ENCODE results near the gene CDC14A.

CDC14A gene

GRCh38 chr1:100348549-100349144 lies 3.7 kb upstream of the CDC14A start:
- Histone ChIP-seq H3K79me2 (ENCODE audit: control insufficient read depth, insufficient read depth, low read length, poor library complexity) (peaks cover 11% of the 10 kb centered on the region), H2BK120ac (ENCODE audit: insufficient read depth, low read length, poor library complexity) (no peak overlapping the region), H3K9me3 (ENCODE audit: insufficient read depth, low read depth, low read length) (no peaks in the 10 kb centered on the region), H3K14ac (ENCODE audit: low read length) (no peak overlapping the region), H4K91ac (ENCODE audit: low read depth, low read length) (no peak overlapping the region), H3K27me3 (ENCODE audit: insufficient read depth, low read length) (no peaks in the 10 kb centered on the region), H2BK12ac (ENCODE audit: low read length) (no peak overlapping the region), H3K4me1 (ENCODE audit: control insufficient read depth in 1 of 2, insufficient read depth in 2 of 2, low read length in 2 of 2) (peaks cover 3 to 4% of the 10 kb centered on the region in 2 experiments), H4K12ac (ENCODE audit: low read depth, low read length) (no peak overlapping the region), H3K36me3 (ENCODE audit: control insufficient read depth in 1 of 2, insufficient read depth in 2 of 2, low read length in 2 of 2) (no peaks in the 10 kb centered on the region), H3K4me3 (ENCODE audit: low read depth, low read length) (no peak overlapping the region), H3K79me1 (ENCODE audit: low read length) (peaks cover 23% of the 10 kb centered on the region), H3K27ac (ENCODE audit: low read depth, low read length) (no peak overlapping the region), H3K23ac (ENCODE audit: low read length) (no peak overlapping the region), H4K8ac (ENCODE audit: low read depth, low read length) (no peak overlapping the region), H2BK5ac (ENCODE audit: low read depth, low read length, poor library complexity) (no peak overlapping the region), H2AK5ac (ENCODE audit: low read length) (no peak overlapping the region), H3K18ac (ENCODE audit: low read length) (no peak overlapping the region), H3K9ac (ENCODE audit: low read length) (no peak overlapping the region), H3K4ac (ENCODE audit: low read depth, low read length) (no peak overlapping the region), H2AFZ (ENCODE audit: insufficient read depth, low read length, poor library complexity) (no peak overlapping the region), H3K4me2 (ENCODE audit: low read length) (no peak overlapping the region)
- DNase-seq, result no peak
- no CpG with 5 or more reads among the region's 9 CpGs for WGBS (ENCODE audit: extremely low coverage, insufficient coverage, insufficient read length)

GRCh38 chr1:100349246-100349645 lies 3.1 kb upstream of the CDC14A start:
- H3K79me1 ChIP-seq (ENCODE audit: low read length), result peaks cover 23% of the 10 kb centered on the region
- no peaks in the 10 kb centered on the region for H3K9me3 ChIP-seq (ENCODE audit: insufficient read depth, low read depth, low read length)
- no peak overlapping the region for H4K8ac ChIP-seq (ENCODE audit: low read depth, low read length)
- peaks cover 3 to 4% of the 10 kb centered on the region in 2 experiments for H3K4me1 ChIP-seq (ENCODE audit: control insufficient read depth in 1 of 2, insufficient read depth in 2 of 2, low read length in 2 of 2)
- H2BK5ac ChIP-seq (ENCODE audit: low read depth, low read length, poor library complexity), result no peak overlapping the region
- no peak overlapping the region for H3K4ac ChIP-seq (ENCODE audit: low read depth, low read length)
- no peaks in the 10 kb centered on the region for H3K36me3 ChIP-seq (ENCODE audit: control insufficient read depth in 1 of 2, insufficient read depth in 2 of 2, low read length in 2 of 2)
- no peak overlapping the region for H4K91ac ChIP-seq (ENCODE audit: low read depth, low read length)
- no peak overlapping the region for H2AFZ ChIP-seq (ENCODE audit: insufficient read depth, low read length, poor library complexity)
- H3K79me2 ChIP-seq (ENCODE audit: control insufficient read depth, insufficient read depth, low read length, poor library complexity), result peaks cover 11% of the 10 kb centered on the region
- H3K14ac ChIP-seq (ENCODE audit: low read length), result no peak overlapping the region
- H2BK12ac ChIP-seq (ENCODE audit: low read length), result no peak overlapping the region
- H3K23ac ChIP-seq (ENCODE audit: low read length), result no peak overlapping the region
- no peak overlapping the region for H3K9ac ChIP-seq (ENCODE audit: low read length)
- H3K4me2 ChIP-seq (ENCODE audit: low read length), result no peak overlapping the region
- H4K12ac ChIP-seq (ENCODE audit: low read depth, low read length), result no peak overlapping the region
- no peak overlapping the region for H2BK120ac ChIP-seq (ENCODE audit: insufficient read depth, low read length, poor library complexity)
- WGBS (ENCODE audit: extremely low coverage, insufficient coverage, insufficient read length), result no CpG with 5 or more reads among the region's 4 CpGs
- DNase-seq, result no peak
- H3K4me3 ChIP-seq (ENCODE audit: low read depth, low read length), result no peak overlapping the region
- H3K18ac ChIP-seq (ENCODE audit: low read length), result no peak overlapping the region
- no peaks in the 10 kb centered on the region for H3K27me3 ChIP-seq (ENCODE audit: insufficient read depth, low read length)
- H3K27ac ChIP-seq (ENCODE audit: low read depth, low read length), result no peak overlapping the region
- H2AK5ac ChIP-seq (ENCODE audit: low read length), result no peak overlapping the region

GRCh38 chr1:100350787-100351094 lies 1.6 kb upstream of the CDC14A start:
- H3K27me3 ChIP-seq (ENCODE audit: insufficient read depth, low read length), result no peaks in the 10 kb centered on the region
- H4K8ac ChIP-seq (ENCODE audit: low read depth, low read length), result peak overlapping the region; percentile 55
- H3K23ac ChIP-seq (ENCODE audit: low read length), result no peak overlapping the region
- peak overlapping the region; percentile 85 for H2AFZ ChIP-seq (ENCODE audit: insufficient read depth, low read length, poor library complexity)
- no peak overlapping the region for H3K4me3 ChIP-seq (ENCODE audit: low read depth, low read length)
- peak overlapping the region; percentile 73 for H3K18ac ChIP-seq (ENCODE audit: low read length)
- no peak overlapping the region for H3K9ac ChIP-seq (ENCODE audit: low read length)
- H3K14ac ChIP-seq (ENCODE audit: low read length), result no peak overlapping the region
- H3K79me1 ChIP-seq (ENCODE audit: low read length), result peaks cover 26% of the 10 kb centered on the region
- no peaks in the 10 kb centered on the region for H3K9me3 ChIP-seq (ENCODE audit: insufficient read depth, low read depth, low read length)
- H3K79me2 ChIP-seq (ENCODE audit: control insufficient read depth, insufficient read depth, low read length, poor library complexity), result peaks cover 14% of the 10 kb centered on the region
- peak overlapping the region; percentile 52 for H2BK5ac ChIP-seq (ENCODE audit: low read depth, low read length, poor library complexity)
- H3K4me1 ChIP-seq (ENCODE audit: control insufficient read depth in 1 of 2, insufficient read depth in 2 of 2, low read length in 2 of 2), result peaks cover 5 to 6% of the 10 kb centered on the region in 2 experiments
- H3K4ac ChIP-seq (ENCODE audit: low read depth, low read length), result no peak overlapping the region
- H2BK12ac ChIP-seq (ENCODE audit: low read length), result peak overlapping the region; percentile 35
- no peak overlapping the region for H2AK5ac ChIP-seq (ENCODE audit: low read length)
- no peak for DNase-seq
- peak overlapping the region; percentile 72 for H4K12ac ChIP-seq (ENCODE audit: low read depth, low read length)
- WGBS (ENCODE audit: extremely low coverage, insufficient coverage, insufficient read length), result no CpG with 5 or more reads among the region's 10 CpGs
- peak overlapping the region; percentile 96 for H3K4me2 ChIP-seq (ENCODE audit: low read length)
- no peaks in the 10 kb centered on the region for H3K36me3 ChIP-seq (ENCODE audit: control insufficient read depth in 1 of 2, insufficient read depth in 2 of 2, low read length in 2 of 2)
- H2BK120ac ChIP-seq (ENCODE audit: insufficient read depth, low read length, poor library complexity), result peak overlapping the region; percentile 69
- H3K27ac ChIP-seq (ENCODE audit: low read depth, low read length), result peak overlapping the region; percentile 89
- no peak overlapping the region for H4K91ac ChIP-seq (ENCODE audit: low read depth, low read length)

GRCh38 chr1:100351095-100351887 lies 1.0 kb upstream of the CDC14A start:
- Histone ChIP-seq H2AFZ (ENCODE audit: insufficient read depth, low read length, poor library complexity) (peak overlapping the region; percentile 85), H3K4me2 (ENCODE audit: low read length) (peak overlapping the region; percentile 96), H3K27ac (ENCODE audit: low read depth, low read length) (peak overlapping the region; percentile 89), H2AK5ac (ENCODE audit: low read length) (no peak overlapping the region), H4K8ac (ENCODE audit: low read depth, low read length) (peak overlapping the region; percentile 55), H3K79me1 (ENCODE audit: low read length) (peaks cover 29% of the 10 kb centered on the region), H4K91ac (ENCODE audit: low read depth, low read length) (peak overlapping the region; percentile 69), H3K18ac (ENCODE audit: low read length) (peak overlapping the region; percentile 73), H3K9me3 (ENCODE audit: insufficient read depth, low read depth, low read length) (no peaks in the 10 kb centered on the region), H3K4me3 (ENCODE audit: low read depth, low read length) (peak overlapping the region; percentile 73), H4K12ac (ENCODE audit: low read depth, low read length) (peak overlapping the region; percentile 72), H3K4ac (ENCODE audit: low read depth, low read length) (peak overlapping the region; percentile 24), H2BK5ac (ENCODE audit: low read depth, low read length, poor library complexity) (peak overlapping the region; percentile 77), H3K14ac (ENCODE audit: low read length) (peak overlapping the region; percentile 47), H3K27me3 (ENCODE audit: insufficient read depth, low read length) (no peaks in the 10 kb centered on the region), H2BK12ac (ENCODE audit: low read length) (peak overlapping the region; percentile 61), H3K4me1 (ENCODE audit: control insufficient read depth in 1 of 2, insufficient read depth in 2 of 2, low read length in 2 of 2) (peaks cover 8% of the 10 kb centered on the region in 2 experiments), H3K9ac (ENCODE audit: low read length) (peak overlapping the region; percentile 73), H3K36me3 (ENCODE audit: control insufficient read depth in 1 of 2, insufficient read depth in 2 of 2, low read length in 2 of 2) (no peaks in the 10 kb centered on the region), H2BK120ac (ENCODE audit: insufficient read depth, low read length, poor library complexity) (peak overlapping the region; percentile 69), H3K79me2 (ENCODE audit: control insufficient read depth, insufficient read depth, low read length, poor library complexity) (peaks cover 17% of the 10 kb centered on the region), H3K23ac (ENCODE audit: low read length) (no peak overlapping the region)
- peak; percentile 91 to 95 for DNase-seq
- WGBS (ENCODE audit: extremely low coverage, insufficient coverage, insufficient read length), result no CpG with 5 or more reads among the region's 36 CpGs
